ENCODE data around the gene NSD1. TPM values are rescaled to one million over a fixed set of nuclear protein-coding genes. Genes with fewer than 3 reads are reported as not detected.

NSD1 gene
- total and polyA plus RNA-seq, 2 of the 4 experiments (the other 2 are of a cell fraction), result 7.7 to 31.0 TPM

DNA sequence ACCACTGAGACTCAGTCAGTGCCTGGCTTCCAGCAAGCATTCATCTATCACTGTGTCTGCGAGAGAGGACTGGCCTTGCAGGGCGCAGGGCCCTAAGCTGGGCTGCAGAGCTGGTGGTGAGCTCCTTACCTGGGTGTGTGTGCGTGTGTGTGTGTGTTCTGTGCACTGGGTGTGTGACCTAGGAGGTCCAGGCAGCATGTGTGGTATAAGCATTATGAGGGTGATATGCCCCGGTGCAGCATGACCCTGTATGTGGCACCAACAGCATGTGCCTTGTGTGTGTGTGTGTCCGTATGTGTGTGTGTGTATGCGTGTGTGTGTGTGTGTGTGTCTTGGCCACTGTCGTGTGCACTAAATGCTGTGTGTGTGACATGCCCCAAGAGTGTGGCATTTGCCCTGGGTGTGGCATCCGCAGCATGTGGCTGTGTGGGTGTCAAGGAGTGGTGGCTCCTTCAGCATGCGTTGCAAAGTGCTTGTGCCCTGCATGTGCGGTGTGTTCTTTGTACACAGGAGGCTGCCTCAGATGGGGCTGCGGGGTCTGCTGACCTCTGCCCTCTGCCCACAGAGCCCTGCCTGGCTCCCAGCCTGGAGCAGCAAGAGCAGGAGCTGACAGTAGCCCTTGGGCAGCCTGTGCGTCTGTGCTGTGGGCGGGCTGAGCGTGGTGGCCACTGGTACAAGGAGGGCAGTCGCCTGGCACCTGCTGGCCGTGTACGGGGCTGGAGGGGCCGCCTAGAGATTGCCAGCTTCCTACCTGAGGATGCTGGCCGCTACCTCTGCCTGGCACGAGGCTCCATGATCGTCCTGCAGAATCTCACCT, 43.5 kb upstream of the NSD1 start:
- Histone ChIP-seq H3K9me3 (ENCODE audit: control insufficient read depth, insufficient read depth, low read length) (no peaks in the 10 kb centered on the region), H3K36me3 (ENCODE audit: control insufficient read depth, insufficient read depth, low read length) (peaks cover 8% of the 10 kb centered on the region; the same call in 1 of the 2 replicates), H2BK120ac (ENCODE audit: low read depth, low read length) (no peak overlapping the region; the same call in 1 of the 2 replicates), H3K27ac (ENCODE audit: insufficient read depth, low read length) (no peak overlapping the region), H3K27me3 (ENCODE audit: control insufficient read depth, insufficient read depth, low read length) (no peaks in the 10 kb centered on the region), H4K20me1 (ENCODE audit: insufficient read depth, low read length) (no peaks in the 10 kb centered on the region; the same call in 1 of the 2 replicates), H3K9me1 (ENCODE audit: insufficient read depth, low read length) (0 out of 2 replicates have a peak, but pooled peaks cover 4% of the 10 kb centered on the region), H4K91ac (ENCODE audit: insufficient read depth, low read depth, low read length) (peak overlapping the region; percentile 35; the same call in 1 of the 2 replicates), H3K4me2 (ENCODE audit: low read depth, low read length) (no peak overlapping the region; the same call in 1 of the 2 replicates), H3K9ac (ENCODE audit: low read depth, low read length) (no peak overlapping the region), H2BK15ac (ENCODE audit: low read depth, low read length) (no peak overlapping the region; the same call in 2 of the 3 replicates), H2BK5ac (ENCODE audit: low read depth, low read length, poor library complexity, severe bottlenecking) (no peak overlapping the region), H3K18ac (ENCODE audit: low read depth, low read length) (no peak overlapping the region), H3K56ac (ENCODE audit: extremely low read depth, insufficient read depth, low read length) (no peak overlapping the region), H2AFZ (replicated peaks; ENCODE audit: low read length, poor library complexity) (peak overlapping the region; percentile 19), H3K4ac (ENCODE audit: low read depth, low read length) (peak overlapping the region; percentile 13; the same call in 1 of the 2 replicates), H3K14ac (replicated peaks; ENCODE audit: low read depth, low read length) (no peak overlapping the region), H2BK20ac (ENCODE audit: low read depth, low read length) (peak overlapping the region; percentile 29; the same call in 1 of the 2 replicates), H2AK5ac (ENCODE audit: low read depth, low read length) (peak overlapping the region; percentile 61), H4K8ac (ENCODE audit: low read depth in 2 of 2, low read length in 2 of 2) (no peak overlapping the region), H3K79me1 (ENCODE audit: low read depth in 1 of 2, low read length in 2 of 2) (no peaks in the 10 kb centered on the region), H4K5ac (ENCODE audit: low read depth, low read length) (no peak overlapping the region; the same call in 1 of the 2 replicates), H3K23ac (ENCODE audit: low read depth, low read length) (no peak overlapping the region), H3K4me1 (ENCODE audit: control insufficient read depth, insufficient read depth, low read length) (peaks cover 18% of the 10 kb centered on the region), H2AK9ac (replicated peaks; ENCODE audit: low read depth, low read length, poor library complexity) (no peak overlapping the region), H3K4me3 (ENCODE audit: insufficient read depth, low read depth, low read length) (no peak overlapping the region)
- CTCF ChIA-PET, result interaction anchor here (0.9 kb wide), 1 partner anchor 18 kb away, joined by 3 read pairs; no protein-coding TSS in a partner anchor
- 72% methylated on average over 9 of the region's 21 CpGs; no CpG with 5 or more reads in 1 of the 2 experiments for WGBS, 2 experiments (ENCODE audit: extremely low coverage in 2 of 2, insufficient read length in 1 of 2)
- BruUV-seq (replicated peaks), result no TSS peak
- dilution Hi-C loops (cut with HindIII; ENCODE audit: low sequenced_read_pairs, unreplicated experiment), result no loop called here
- intact Hi-C loops (cut with micrococcal nuclease), result no loop called here
- ATAC-seq (ENCODE audit: low read depth) (no peak), DNase-seq (no peak)
- in situ Hi-C loops (cut with MboI; ENCODE audit: low sequenced_read_pairs), result no loop called here
- TF ChIP-seq RCOR1 (IDR thresholded peaks at IDR 0.05; ENCODE audit: insufficient replicate concordance, low read length) (no peak), BHLHE40 (IDR thresholded peaks at IDR 0.05; ENCODE audit: low read depth, low read length) (no peak), CHD1 (IDR thresholded peaks at IDR 0.05; ENCODE audit: low read depth, low read length) (no peak), FOS (IDR thresholded peaks at IDR 0.05; ENCODE audit: low read depth, low read length) (no peak), MXI1 (IDR thresholded peaks at IDR 0.05; ENCODE audit: borderline replicate concordance, low read depth, low read length) (no peak), SMC3 (IDR thresholded peaks at IDR 0.05; ENCODE audit: low read depth, low read length) (no peak), POLR2A (IDR thresholded peaks at IDR 0.05; ENCODE audit: low read depth, low read length) (no peak), NFE2L2 (IDR thresholded peaks at IDR 0.05; ENCODE audit: low read depth, low read length) (no peak), MAFK (IDR thresholded peaks at IDR 0.05; ENCODE audit: low read depth, low read length) (no peak), RFX5 (IDR thresholded peaks at IDR 0.05; ENCODE audit: low read depth, low read length) (no peak)
- TF ChIP-seq, protein P1, sequence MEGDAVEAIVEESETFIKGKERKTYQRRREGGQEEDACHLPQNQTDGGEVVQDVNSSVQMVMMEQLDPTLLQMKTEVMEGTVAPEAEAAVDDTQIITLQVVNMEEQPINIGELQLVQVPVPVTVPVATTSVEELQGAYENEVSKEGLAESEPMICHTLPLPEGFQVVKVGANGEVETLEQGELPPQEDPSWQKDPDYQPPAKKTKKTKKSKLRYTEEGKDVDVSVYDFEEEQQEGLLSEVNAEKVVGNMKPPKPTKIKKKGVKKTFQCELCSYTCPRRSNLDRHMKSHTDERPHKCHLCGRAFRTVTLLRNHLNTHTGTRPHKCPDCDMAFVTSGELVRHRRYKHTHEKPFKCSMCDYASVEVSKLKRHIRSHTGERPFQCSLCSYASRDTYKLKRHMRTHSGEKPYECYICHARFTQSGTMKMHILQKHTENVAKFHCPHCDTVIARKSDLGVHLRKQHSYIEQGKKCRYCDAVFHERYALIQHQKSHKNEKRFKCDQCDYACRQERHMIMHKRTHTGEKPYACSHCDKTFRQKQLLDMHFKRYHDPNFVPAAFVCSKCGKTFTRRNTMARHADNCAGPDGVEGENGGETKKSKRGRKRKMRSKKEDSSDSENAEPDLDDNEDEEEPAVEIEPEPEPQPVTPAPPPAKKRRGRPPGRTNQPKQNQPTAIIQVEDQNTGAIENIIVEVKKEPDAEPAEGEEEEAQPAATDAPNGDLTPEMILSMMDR (conservative IDR thresholded peaks at IDR 0.05; ENCODE audit: low read depth, low read length), result no peak
- TF ChIP-seq, protein P2, sequence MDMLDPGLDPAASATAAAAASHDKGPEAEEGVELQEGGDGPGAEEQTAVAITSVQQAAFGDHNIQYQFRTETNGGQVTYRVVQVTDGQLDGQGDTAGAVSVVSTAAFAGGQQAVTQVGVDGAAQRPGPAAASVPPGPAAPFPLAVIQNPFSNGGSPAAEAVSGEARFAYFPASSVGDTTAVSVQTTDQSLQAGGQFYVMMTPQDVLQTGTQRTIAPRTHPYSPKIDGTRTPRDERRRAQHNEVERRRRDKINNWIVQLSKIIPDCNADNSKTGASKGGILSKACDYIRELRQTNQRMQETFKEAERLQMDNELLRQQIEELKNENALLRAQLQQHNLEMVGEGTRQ (IDR thresholded peaks at IDR 0.05; ENCODE audit: low read depth, low read length), result no peak
- TF ChIP-seq, protein P3, sequence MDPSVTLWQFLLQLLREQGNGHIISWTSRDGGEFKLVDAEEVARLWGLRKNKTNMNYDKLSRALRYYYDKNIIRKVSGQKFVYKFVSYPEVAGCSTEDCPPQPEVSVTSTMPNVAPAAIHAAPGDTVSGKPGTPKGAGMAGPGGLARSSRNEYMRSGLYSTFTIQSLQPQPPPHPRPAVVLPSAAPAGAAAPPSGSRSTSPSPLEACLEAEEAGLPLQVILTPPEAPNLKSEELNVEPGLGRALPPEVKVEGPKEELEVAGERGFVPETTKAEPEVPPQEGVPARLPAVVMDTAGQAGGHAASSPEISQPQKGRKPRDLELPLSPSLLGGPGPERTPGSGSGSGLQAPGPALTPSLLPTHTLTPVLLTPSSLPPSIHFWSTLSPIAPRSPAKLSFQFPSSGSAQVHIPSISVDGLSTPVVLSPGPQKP (IDR thresholded peaks at IDR 0.05; ENCODE audit: borderline replicate concordance, low read depth, low read length), result no peak
- POLR2A ChIA-PET (ENCODE audit: unreplicated experiment), result no interaction called here

All from IMR-90 (cell line).